Measurements from ENCODE around the gene HAX1.

DNA sequence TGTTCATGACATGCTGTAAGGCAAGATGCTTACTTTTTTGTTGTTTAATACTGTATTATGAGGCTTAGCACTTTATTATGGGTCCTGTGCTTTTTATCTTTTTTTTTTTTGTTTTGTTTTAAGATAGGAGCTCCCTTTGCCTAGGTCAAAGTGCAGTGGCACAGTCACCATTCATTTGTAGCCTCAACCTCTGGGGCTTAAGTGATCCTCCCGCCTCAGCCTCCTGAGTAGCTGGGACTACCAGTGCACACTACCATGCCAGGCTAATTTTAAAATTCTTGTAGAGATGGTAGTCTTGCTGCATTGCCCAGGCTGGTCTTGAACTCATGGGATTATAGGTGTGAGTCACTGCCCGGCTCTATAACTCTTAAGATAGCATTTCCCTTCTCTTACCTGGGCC lies 47.1 kb upstream of the HAX1 start:
- TF ChIP-seq, protein P1, sequence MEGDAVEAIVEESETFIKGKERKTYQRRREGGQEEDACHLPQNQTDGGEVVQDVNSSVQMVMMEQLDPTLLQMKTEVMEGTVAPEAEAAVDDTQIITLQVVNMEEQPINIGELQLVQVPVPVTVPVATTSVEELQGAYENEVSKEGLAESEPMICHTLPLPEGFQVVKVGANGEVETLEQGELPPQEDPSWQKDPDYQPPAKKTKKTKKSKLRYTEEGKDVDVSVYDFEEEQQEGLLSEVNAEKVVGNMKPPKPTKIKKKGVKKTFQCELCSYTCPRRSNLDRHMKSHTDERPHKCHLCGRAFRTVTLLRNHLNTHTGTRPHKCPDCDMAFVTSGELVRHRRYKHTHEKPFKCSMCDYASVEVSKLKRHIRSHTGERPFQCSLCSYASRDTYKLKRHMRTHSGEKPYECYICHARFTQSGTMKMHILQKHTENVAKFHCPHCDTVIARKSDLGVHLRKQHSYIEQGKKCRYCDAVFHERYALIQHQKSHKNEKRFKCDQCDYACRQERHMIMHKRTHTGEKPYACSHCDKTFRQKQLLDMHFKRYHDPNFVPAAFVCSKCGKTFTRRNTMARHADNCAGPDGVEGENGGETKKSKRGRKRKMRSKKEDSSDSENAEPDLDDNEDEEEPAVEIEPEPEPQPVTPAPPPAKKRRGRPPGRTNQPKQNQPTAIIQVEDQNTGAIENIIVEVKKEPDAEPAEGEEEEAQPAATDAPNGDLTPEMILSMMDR (IDR thresholded peaks at IDR 0.05): no peak
- no peak for TF ChIP-seq POLR2A (IDR thresholded peaks at IDR 0.05)

All from Peyer's patch (tissue), 4 donors.